ENCODE data around the gene STAU1. TPM values are rescaled to one million over a fixed set of nuclear protein-coding genes. Genes with fewer than 3 reads are reported as not detected.

The STAU1 gene
- total RNA-seq (2022) (147 and 155 TPM in 2 replicates), Bru-seq, nascent RNA (percentile 94 among the genes with signal in this experiment), BruChase-seq, experiment 1, labeled RNA remaining after a 6-hour chase (percentile 96 among the genes with signal in this experiment), BruChase-seq, experiment 2, labeled RNA remaining after a 2-hour chase (percentile 93 among the genes with signal in this experiment)
- long read RNA-seq, transcript STAU1-207 (14 exons, 3,684 nt): minor isoform, 16 of 299 reads
- long read RNA-seq, transcript STAU1-203 (13 exons, 3,211 nt): major isoform, 102 of 299 reads
- long read RNA-seq, transcript STAU1-201 (14 exons, 3,334 nt): minor isoform, 7 of 299 reads
- long read RNA-seq, transcript STAU1-202 (12 exons, 3,136 nt): minor isoform, 9 of 299 reads
- long read RNA-seq, partial matches to known transcripts: 106 of 299 reads
- long read RNA-seq, other reads (novel, unspliced or antisense): 54 of 299 reads

GRCh38 chr20:49187851-49188641, at the start of gene STAU1:
Gene STAU1 (minus strand): TSS chr20:49188334. CDS start chr20:49166201, 22,133 bp downstream.
- peak within 1 kb of the TSS; percentile 97 for H3K4me3 Mint-ChIP-seq (ENCODE audit: low read depth, unreplicated experiment)
- intact Hi-C loops (cut with micrococcal nuclease; ENCODE audit: unreplicated experiment): loop anchor here (2.0 kb wide), 2 partner anchors 31 to 55 kb away; partner anchors contain the start of gene DDX27
- H3K36me3 Mint-ChIP-seq (ENCODE audit: insufficient read depth, unreplicated experiment): peaks cover 39% of the 10 kb centered on the region
- CTCF ChIA-PET: interaction anchor here (0.6 to 1.8 kb wide), 5 partner anchors 18 to 142 kb away, joined by 3 to 7 read pairs (median 4); partner anchors contain the start of genes CSE1L and DDX27
- no TSS peak for BruUV-seq (replicated peaks)
- no peaks in the 10 kb centered on the region for H3K9me3 Mint-ChIP-seq (ENCODE audit: low read depth, unreplicated experiment)
- TF ChIP-seq CTCF (IDR thresholded peaks at IDR 0.05; ENCODE audit: unreplicated experiment): no peak
- H3K27ac Mint-ChIP-seq (ENCODE audit: unreplicated experiment): peak within 1 kb of the TSS; percentile 84
- H3K4me1 Mint-ChIP-seq (ENCODE audit: low read depth, unreplicated experiment): peaks cover 36% of the 10 kb centered on the region
- peaks cover 13% of the 10 kb centered on the region for H3K27me3 Mint-ChIP-seq (ENCODE audit: unreplicated experiment)
- DNase-seq: peak; percentile 99

DNA sequence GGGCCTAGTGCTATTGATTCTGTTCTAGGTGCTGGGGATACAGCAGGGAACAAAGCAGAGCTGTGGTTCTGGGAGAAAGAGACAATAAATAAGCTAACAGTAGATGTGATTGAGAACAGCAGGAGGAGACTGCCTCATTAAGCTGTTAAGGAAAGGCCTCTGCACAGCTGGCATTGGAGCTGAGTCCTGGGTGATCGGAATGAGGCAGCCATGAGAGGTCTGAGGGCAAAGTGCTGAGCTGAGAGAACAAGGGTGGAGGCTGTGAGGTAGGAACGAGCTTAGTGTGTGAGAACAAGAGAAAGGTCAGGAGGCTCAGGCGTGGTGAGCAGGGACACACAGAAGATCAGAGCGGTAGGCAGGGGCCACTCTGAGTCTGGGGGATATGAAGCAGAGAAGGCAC, 49.4 kb upstream of the STAU1 start:
- no peaks in the 10 kb centered on the region for H3K4me1 Mint-ChIP-seq (ENCODE audit: low read depth, unreplicated experiment)
- BruUV-seq (replicated peaks): no TSS peak
- CTCF ChIA-PET: interaction anchor here (0.7 to 1.5 kb wide), 4 partner anchors 9 to 105 kb away, joined by 3 to 8 read pairs (median 4); no protein-coding TSS in a partner anchor
- DNase-seq: no peak
- H3K9me3 Mint-ChIP-seq (ENCODE audit: low read depth, unreplicated experiment): no peaks in the 10 kb centered on the region
- H3K36me3 Mint-ChIP-seq (ENCODE audit: insufficient read depth, unreplicated experiment): peaks cover 76% of the 10 kb centered on the region
- H3K4me3 Mint-ChIP-seq (ENCODE audit: low read depth, unreplicated experiment): no peak overlapping the region
- no peak for TF ChIP-seq CTCF (IDR thresholded peaks at IDR 0.05; ENCODE audit: unreplicated experiment)
- H3K27ac Mint-ChIP-seq (ENCODE audit: unreplicated experiment): no peak overlapping the region
- H3K27me3 Mint-ChIP-seq (ENCODE audit: unreplicated experiment): no peaks in the 10 kb centered on the region
- intact Hi-C loops (cut with micrococcal nuclease; ENCODE audit: unreplicated experiment): no loop called here

- no peak for TF ChIP-seq CTCF (IDR thresholded peaks at IDR 0.05; ENCODE audit: unreplicated experiment)
- Mint-ChIP-seq H3K36me3 (ENCODE audit: insufficient read depth, unreplicated experiment) (peaks cover 75% of the 10 kb centered on the region), H3K27me3 (ENCODE audit: unreplicated experiment) (no peaks in the 10 kb centered on the region), H3K4me3 (ENCODE audit: low read depth, unreplicated experiment) (no peak overlapping the region), H3K9me3 (ENCODE audit: low read depth, unreplicated experiment) (no peaks in the 10 kb centered on the region), H3K4me1 (ENCODE audit: low read depth, unreplicated experiment) (no peaks in the 10 kb centered on the region), H3K27ac (ENCODE audit: unreplicated experiment) (no peak overlapping the region)
- CTCF ChIA-PET: interaction anchor here (1.5 kb wide), 1 partner anchor 104 kb away, joined by 4 read pairs; no protein-coding TSS in a partner anchor
- DNase-seq: no peak
- no TSS peak for BruUV-seq (replicated peaks)
- intact Hi-C loops (cut with micrococcal nuclease; ENCODE audit: unreplicated experiment): no loop called here
These were observed 48.2 kb upstream of the STAU1 start for GRCh38 chr20:49236301-49236700.

DNA sequence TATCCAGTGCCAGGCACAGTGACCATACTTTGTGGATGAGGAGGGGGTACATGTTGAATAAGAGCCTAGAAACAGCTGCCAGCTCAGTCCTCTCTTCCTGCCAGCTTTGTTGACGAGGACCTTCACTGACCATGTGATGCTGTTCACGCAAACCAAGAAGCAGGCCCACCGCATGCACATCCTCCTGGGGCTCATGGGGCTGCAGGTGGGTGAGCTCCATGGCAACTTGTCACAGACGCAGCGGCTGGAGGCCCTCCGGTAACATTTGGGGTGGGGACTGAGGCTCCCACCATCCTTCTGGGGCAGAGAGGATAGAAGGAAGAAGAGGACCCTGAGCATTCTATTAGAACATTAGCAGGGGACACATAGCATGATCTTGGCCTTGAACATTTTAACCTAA, 46.7 kb upstream of the STAU1 start:
- H3K4me1 Mint-ChIP-seq (ENCODE audit: low read depth, unreplicated experiment): no peaks in the 10 kb centered on the region
- no peaks in the 10 kb centered on the region for H3K9me3 Mint-ChIP-seq (ENCODE audit: low read depth, unreplicated experiment)

More for the DNA sequence above, 46.7 kb upstream of the STAU1 start:
- no peak for DNase-seq
- CTCF ChIA-PET: no interaction called here
- no TSS peak for BruUV-seq (replicated peaks)
- no peak for TF ChIP-seq CTCF (IDR thresholded peaks at IDR 0.05; ENCODE audit: unreplicated experiment)
- Mint-ChIP-seq H3K36me3 (ENCODE audit: insufficient read depth, unreplicated experiment) (peaks cover 80% of the 10 kb centered on the region), H3K27me3 (ENCODE audit: unreplicated experiment) (no peaks in the 10 kb centered on the region), H3K27ac (ENCODE audit: unreplicated experiment) (no peak overlapping the region), H3K4me3 (ENCODE audit: low read depth, unreplicated experiment) (no peak overlapping the region)
- intact Hi-C loops (cut with micrococcal nuclease; ENCODE audit: unreplicated experiment): no loop called here
